HL-60 (cell line): Measurements from ENCODE around the gene SAMHD1.
"Not testable (repeated sequence)": the region's sequence is repeated elsewhere in the genome, so short reads cannot be mapped to it uniquely, and the experiment has no call there.

Experiments
- DNase-seq, 2 experiments: peaks; one replicate each; pipeline ENCODE4 v3.0.0-alpha.2; 2010 to 2020; ENCODE audit warnings: low read depth in 1 of 2, low spot score in 1 of 2
- H3K27ac ChIP-seq: fragments of 250-450 bp; sonication (Bioruptor Pico); replicated peaks from 2 replicates; pipeline ENCODE4 v1.5.1; 2020; ENCODE audit warnings: mild to moderate bottlenecking, moderate library complexity
- H3K27me3 ChIP-seq: fragments of 250-450 bp; sonication (Bioruptor Pico); 2 replicates; pipeline ENCODE4 v1.5.1; 2021; ENCODE audit warnings: mild to moderate bottlenecking, moderate library complexity; ENCODE audit not compliant: insufficient read depth, poor library complexity, severe bottlenecking
- H3K4me3 ChIP-seq: replicated peaks from 2 replicates; pipeline ENCODE4 v1.5.1; 2011; ENCODE audit warnings: mild to moderate bottlenecking, control low read depth, low read length; ENCODE audit not compliant: insufficient read depth
- GABPA ChIP-seq: IDR thresholded peaks from 2 replicates; pipeline ENCODE4 v1.6.1; 2012; ENCODE audit warnings: low read depth
- POLR2AphosphoS5 ChIP-seq: IDR thresholded peaks from 2 replicates; pipeline ENCODE4 v1.6.1; 2012; ENCODE audit warnings: low read depth
- SPI1 ChIP-seq: IDR thresholded peaks from 2 replicates; pipeline ENCODE4 v1.6.1; 2012; ENCODE audit warnings: low read depth, mild to moderate bottlenecking, borderline replicate concordance
- TF ChIP-seq, protein P1 (sequence below): IDR thresholded peaks from 2 replicates; pipeline ENCODE4 v1.6.1; 2012; ENCODE audit warnings: low read depth; ENCODE audit not compliant: insufficient replicate concordance
- TF ChIP-seq, protein P2 (sequence below): IDR thresholded peaks from one replicate; pipeline ENCODE4 v1.5.1; 2011; ENCODE audit warnings: low read length, control low read depth, inconsistent platforms; ENCODE audit not compliant: insufficient read depth

SAMHD1 gene

DNA sequence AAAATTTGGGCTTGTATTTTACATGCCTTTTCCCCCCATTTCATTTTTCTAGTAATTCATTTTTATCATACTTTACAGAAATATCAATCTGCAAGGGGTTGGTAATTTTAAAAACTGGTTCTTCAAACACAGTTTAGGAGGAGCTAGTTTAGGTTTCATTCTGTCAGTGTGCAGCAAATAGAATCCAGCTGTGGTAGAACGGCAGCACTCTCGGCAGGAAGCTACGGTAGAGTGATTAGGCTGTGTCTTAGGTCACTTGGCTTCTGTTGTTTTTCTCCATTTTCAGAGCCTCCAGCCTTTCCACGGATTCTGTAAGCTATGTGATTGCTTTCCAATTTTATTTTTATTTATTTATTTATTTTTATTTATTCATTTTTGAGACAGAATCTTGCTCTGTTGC, 42.9 kb downstream of the SAMHD1 start:
- DNase-seq: no peak

DNA sequence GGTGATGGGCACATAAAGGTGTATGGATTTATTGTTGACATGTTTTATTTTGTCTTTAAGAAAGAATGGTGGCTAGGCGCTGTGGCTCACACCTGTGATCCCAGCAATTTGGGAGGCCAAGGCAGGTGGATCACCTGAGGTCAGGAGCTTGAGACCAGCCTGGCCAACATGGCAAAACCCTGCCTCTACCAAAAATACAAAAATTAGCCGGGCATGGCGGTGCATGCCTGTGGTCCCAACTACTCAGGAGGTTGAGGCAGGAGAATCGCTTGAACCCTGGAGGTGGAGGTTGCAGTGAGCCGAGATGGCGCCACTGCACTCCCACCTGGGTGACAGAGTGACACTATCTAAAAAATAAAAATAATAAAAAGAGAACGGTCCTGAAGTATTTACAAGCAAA, 45.4 kb downstream of the SAMHD1 start:
- H3K27ac ChIP-seq, H3K4me3 ChIP-seq, DNase-seq, H3K27me3 ChIP-seq: not testable (repeated sequence)

More for the DNA sequence above, 42.9 kb downstream of the SAMHD1 start:
- Histone ChIP-seq H3K27ac (no peak overlapping the region), H3K27me3 (no peaks in the 10 kb centered on the region), H3K4me3 (no peak overlapping the region)
- TF ChIP-seq, protein P1, sequence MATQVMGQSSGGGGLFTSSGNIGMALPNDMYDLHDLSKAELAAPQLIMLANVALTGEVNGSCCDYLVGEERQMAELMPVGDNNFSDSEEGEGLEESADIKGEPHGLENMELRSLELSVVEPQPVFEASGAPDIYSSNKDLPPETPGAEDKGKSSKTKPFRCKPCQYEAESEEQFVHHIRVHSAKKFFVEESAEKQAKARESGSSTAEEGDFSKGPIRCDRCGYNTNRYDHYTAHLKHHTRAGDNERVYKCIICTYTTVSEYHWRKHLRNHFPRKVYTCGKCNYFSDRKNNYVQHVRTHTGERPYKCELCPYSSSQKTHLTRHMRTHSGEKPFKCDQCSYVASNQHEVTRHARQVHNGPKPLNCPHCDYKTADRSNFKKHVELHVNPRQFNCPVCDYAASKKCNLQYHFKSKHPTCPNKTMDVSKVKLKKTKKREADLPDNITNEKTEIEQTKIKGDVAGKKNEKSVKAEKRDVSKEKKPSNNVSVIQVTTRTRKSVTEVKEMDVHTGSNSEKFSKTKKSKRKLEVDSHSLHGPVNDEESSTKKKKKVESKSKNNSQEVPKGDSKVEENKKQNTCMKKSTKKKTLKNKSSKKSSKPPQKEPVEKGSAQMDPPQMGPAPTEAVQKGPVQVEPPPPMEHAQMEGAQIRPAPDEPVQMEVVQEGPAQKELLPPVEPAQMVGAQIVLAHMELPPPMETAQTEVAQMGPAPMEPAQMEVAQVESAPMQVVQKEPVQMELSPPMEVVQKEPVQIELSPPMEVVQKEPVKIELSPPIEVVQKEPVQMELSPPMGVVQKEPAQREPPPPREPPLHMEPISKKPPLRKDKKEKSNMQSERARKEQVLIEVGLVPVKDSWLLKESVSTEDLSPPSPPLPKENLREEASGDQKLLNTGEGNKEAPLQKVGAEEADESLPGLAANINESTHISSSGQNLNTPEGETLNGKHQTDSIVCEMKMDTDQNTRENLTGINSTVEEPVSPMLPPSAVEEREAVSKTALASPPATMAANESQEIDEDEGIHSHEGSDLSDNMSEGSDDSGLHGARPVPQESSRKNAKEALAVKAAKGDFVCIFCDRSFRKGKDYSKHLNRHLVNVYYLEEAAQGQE: no peak
- no peak for TF ChIP-seq SPI1
- no peak for TF ChIP-seq POLR2AphosphoS5
- TF ChIP-seq GABPA: no peak
- TF ChIP-seq, protein P2, sequence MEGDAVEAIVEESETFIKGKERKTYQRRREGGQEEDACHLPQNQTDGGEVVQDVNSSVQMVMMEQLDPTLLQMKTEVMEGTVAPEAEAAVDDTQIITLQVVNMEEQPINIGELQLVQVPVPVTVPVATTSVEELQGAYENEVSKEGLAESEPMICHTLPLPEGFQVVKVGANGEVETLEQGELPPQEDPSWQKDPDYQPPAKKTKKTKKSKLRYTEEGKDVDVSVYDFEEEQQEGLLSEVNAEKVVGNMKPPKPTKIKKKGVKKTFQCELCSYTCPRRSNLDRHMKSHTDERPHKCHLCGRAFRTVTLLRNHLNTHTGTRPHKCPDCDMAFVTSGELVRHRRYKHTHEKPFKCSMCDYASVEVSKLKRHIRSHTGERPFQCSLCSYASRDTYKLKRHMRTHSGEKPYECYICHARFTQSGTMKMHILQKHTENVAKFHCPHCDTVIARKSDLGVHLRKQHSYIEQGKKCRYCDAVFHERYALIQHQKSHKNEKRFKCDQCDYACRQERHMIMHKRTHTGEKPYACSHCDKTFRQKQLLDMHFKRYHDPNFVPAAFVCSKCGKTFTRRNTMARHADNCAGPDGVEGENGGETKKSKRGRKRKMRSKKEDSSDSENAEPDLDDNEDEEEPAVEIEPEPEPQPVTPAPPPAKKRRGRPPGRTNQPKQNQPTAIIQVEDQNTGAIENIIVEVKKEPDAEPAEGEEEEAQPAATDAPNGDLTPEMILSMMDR: no peak

DNA sequence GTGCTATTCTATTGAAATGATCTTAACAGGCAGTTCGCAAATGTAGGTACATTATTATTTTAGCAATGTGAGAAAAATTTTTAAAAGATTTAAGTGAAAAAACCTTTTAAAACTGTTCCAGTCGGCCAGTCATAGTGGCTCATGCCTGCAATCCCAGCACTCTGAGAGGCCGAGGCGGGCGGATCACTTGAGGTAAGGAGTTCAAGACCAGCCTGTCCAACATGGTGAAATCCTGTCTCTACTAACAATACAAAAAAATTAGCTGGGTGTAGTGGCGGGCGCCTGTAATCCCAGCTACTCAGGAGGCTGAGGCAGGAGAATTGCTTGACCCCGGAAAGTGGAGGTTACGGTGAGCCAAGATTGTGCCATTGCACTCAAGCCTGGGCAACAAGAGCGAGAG, 45.9 kb downstream of the SAMHD1 start:
- H3K27me3 ChIP-seq, DNase-seq, H3K4me3 ChIP-seq, H3K27ac ChIP-seq: not testable (repeated sequence)

DNA sequence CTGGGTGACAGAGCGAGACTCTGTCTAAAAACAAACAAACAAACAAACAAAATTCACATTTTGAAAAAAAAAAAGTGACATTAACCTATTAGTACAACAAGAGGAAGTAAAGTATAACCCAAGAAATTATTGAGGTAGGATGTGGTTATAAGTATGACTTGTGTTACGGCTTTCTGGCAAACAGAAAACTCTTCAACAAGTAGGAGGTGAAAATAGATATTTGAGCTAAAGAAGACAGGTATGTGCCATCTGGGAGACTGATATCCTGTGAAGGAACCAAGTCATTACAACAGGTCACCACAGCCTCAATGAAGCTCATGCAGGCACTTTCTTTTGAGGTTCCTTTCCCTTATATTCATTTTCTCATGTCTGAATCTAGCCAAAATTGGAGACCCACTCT, 46.8 kb downstream of the SAMHD1 start:
- Histone ChIP-seq H3K4me3 (no peak overlapping the region), H3K27me3 (no peaks in the 10 kb centered on the region), H3K27ac (no peak overlapping the region)
- TF ChIP-seq SPI1 (no peak), GABPA (no peak), POLR2AphosphoS5 (no peak)
- TF ChIP-seq, protein P2: no peak
- TF ChIP-seq, protein P1: no peak
- no peak for DNase-seq

DNA sequence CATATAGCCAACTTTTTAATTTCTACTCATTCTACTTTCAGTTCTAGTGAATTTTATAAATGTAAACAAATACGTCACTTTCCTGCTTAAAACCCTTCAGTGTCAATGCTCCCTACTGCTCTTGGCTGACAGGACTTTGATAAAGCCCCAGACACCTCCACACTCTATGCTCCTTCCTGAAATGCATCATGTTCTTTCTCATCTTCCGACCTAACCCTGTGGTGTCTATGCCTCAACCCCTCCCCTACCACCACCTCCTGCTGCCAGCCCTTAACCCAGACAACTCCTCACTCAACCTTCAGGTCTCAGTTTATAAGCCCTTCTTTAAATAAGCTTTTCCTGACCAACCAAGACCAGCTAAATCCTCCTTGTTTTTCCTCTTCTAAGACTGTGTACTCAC, 56.5 kb downstream of the SAMHD1 start:
- Histone ChIP-seq H3K4me3 (no peak overlapping the region), H3K27ac (no peak overlapping the region), H3K27me3 (no peaks in the 10 kb centered on the region)
- DNase-seq: no peak
- TF ChIP-seq, protein P1: no peak
- TF ChIP-seq POLR2AphosphoS5: no peak
- no peak for TF ChIP-seq GABPA
- TF ChIP-seq, protein P2: no peak
- TF ChIP-seq SPI1: no peak
